ENCODE measurements around the gene SLC9A7.

Gene SLC9A7

DNA sequence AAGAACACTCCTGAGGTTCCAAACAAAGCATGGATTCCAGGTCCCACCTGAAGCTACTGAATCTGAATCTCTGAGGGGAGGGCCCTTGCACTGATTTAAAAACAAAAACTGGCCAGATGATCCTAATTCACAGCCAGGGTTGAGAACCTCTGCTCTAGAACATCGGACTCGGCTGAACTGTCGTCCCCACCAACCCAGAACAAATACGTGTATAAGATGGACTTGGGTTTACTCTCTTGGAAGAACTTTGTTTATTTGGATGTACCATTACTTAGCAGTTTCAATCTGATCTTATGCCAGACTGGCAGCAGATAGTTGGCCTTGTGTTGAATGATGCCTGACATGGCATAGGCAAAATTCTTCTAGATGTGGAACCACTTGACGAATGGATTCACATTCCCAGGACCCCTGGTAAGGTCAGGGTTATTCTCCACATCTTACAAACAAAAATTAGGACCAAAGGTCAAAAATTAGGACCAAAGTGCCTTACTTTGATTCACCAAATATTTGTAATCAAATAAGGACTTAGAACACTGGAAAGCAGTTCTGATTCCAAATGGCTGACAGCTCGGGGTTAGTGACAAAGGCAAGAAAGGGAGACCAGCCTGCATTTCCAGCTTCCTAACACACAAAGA is 156.3 kb downstream of the SLC9A7 start:
- DNase-seq (ENCODE audit: low spot score), result no peak

DNA sequence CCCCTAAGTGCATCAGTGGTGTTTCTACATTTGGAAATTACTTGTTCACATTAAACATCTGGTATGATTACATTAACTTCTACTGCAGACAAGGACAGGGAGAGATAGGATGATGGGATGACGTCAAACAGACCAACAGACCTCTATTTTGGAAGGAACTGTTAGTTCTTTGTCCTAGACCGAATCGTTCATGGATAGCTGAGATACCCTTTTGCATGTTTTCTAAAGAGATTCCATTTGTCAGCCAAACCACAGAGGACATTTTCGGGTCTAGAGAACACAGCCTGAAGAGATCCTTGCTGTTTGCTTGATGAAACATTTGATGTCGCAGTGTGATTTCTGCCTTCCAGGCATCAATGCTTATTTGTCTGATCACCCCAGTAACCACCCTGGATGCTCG is 157.6 kb downstream of the SLC9A7 start:
- DNase-seq (ENCODE audit: low spot score), result no peak

DNA sequence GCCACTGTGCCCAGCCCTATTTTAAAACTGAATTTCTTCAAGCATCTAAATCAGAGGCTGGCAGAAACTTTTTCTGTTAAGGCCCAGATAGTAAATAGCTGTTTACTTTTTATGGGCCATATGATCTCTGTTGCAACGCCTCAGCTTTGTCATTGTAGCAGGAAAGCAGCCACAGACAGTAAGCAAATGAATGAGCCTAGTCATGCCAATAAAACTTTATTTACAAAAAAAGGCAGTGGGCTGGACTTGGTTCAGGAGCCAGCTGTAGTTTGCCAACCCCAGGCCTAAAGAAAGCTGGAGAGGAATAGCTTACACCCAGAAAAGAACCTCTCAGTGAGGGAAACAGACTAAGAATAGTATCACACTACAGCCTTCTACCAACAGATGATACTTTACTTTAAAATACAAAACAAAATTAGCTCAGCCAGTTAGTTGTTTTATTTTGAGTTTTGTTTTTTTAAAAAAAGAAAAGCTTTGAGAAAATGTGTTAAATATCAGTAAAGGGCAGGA is 159.8 kb downstream of the SLC9A7 start:
- DNase-seq (ENCODE audit: low spot score), result no peak

DNA sequence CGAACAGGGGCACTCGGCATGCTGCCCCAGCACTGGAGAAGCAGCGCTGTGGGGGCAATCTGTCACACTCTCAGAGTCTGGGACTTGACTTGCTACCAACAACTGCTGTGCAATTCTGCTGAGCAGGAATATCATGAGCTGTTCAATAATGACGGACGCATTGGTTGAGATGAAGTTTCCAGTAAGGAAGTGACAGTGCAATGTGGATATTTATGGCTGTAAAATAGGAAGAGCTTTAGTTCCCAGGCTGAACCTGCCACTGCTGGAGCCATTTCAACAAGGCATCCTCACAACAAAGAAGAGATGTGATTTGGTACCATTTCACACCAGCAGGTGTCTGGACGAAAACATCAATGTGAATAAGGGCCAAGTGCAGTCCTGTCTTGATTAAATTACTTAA is 161.1 kb downstream of the SLC9A7 start:
- DNase-seq (ENCODE audit: low spot score), result no peak

DNA sequence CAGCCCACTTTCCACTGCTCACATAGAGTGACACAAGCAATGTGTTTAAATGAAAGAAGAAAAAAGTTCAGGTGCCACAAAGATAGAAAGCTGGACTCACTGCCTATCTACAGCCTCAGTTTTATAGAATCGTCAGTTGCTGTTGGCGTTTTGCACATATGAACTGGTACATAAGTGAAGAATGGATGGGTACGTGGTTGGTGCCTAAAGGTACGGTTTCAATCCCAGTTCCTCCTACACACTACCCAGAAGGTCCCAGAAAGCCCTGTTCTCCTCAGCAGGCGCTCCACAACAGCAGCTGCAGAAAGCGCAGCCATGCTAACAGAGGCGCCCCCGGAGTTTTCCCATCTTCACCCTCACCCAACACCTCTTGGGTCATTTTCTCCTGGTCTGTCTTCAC is 161.7 kb downstream of the SLC9A7 start:
- DNase-seq (ENCODE audit: low spot score), result no peak

DNA sequence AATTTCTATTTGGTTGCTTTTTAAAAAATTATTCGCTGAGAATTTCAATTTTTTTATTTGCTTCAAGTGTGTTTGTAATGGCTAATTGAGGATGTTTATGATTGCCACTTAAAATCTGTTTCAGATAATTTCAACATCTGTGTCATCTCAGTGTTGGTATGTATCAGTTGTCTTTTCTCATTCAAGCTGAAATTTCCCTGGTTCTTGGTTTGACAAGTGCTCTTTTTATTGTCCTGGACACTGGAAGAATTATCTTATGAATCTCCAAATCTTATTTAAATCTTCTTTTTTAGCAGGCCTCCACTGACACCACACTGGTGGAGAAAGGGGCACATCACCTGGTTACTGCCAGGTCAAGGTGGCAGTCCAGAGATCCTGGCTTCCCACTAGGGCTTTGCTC is 163.8 kb downstream of the SLC9A7 start:
- no peak for DNase-seq (ENCODE audit: low spot score)

DNA sequence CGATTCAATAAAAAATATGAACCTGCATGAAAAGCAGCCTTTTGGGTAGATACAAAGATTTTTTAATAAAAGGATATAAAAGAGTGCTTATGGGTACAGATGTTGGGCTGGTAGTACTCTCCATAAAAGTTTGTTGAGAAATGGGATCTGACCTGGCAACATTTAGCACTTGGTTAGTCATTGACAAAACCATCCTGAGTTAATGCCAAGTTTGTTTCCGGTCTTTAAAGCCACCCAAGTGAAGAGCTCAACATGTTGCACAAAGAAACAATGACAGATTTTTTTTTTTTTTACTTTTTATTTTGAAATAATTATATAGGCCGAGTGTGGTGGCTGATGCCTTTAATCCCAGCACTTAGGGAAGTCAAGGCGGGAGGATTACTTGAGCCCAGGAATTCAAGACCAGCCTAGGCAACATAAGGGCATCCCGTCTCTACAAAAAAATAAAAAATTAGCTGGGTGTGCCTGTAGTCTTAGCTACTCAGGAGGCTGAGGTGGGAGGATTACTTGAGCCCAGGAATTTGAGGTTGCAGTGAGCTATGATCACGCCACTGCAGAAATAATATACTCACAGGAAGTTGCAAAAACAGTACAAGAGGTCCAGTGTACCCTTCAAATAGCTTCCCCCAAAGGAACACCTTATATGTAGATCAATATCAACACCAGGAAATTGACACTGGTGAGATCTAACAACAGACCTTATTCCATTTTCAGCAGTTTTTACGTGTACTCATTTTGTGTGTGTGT is 168.8 kb downstream of the SLC9A7 start:
- DNase-seq (ENCODE audit: low spot score), result no peak

DNA sequence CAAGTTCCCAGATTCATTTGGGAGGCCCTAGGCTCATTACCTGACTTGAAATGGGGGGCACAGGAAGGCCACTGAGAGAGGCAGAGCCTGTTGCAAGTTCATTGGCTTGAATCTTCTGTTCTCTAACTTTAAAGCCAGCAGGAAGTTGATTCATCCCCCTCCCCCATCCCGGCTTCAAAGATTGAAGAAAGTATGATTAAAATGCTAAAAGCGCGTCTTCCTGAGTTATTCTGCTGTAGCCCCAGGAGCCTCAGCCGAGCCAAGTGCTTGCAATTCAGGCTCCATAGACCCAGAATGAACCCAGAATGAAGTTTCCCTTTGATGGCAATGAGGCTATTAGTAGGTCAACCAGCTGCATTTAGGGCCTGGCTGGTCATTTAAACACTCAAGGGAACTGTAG is 170.7 kb downstream of the SLC9A7 start:
- no peak for DNase-seq (ENCODE audit: low spot score)

DNA sequence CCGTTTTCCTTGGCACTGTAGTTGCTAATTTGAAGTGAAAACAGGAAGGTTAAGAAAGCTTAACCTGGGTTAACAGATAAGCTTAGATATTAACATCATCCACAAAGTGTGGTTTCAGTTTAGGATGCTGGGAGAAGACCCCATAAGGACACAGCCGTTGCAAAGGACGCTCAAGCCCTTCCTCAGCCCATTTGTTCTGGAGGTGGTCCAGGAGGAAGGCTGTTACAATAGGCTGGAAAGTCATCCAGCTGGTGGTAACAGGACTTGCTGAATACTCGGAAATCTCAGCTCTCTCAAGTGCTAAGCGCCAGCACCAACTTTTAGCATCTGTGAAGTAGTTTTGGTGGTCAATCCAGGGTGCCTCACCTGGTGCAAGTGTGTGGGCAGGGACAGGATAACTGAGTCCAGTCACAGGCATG is 171.2 kb downstream of the SLC9A7 start:
- DNase-seq (ENCODE audit: low spot score), result no peak

DNA sequence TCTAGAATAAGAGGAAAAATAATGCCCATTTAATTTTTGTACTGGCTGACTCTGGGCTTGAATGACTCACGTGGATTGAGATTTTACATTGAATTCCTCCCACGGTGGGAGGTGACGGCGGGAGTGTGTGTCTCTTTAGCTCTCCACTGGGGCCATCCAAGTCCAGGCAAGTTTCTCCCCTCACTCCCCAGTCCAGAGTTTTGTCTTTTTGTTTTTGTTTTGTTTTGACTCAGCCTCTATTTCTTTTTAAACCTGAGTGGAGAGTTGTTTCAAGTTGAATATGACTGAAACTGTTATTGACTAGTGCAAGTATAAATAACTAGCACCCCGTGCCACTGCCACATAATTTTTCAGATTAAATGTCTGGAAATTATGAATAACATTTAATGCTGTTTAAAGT is 171.8 kb downstream of the SLC9A7 start:
- no peak for DNase-seq (ENCODE audit: low spot score)

DNA sequence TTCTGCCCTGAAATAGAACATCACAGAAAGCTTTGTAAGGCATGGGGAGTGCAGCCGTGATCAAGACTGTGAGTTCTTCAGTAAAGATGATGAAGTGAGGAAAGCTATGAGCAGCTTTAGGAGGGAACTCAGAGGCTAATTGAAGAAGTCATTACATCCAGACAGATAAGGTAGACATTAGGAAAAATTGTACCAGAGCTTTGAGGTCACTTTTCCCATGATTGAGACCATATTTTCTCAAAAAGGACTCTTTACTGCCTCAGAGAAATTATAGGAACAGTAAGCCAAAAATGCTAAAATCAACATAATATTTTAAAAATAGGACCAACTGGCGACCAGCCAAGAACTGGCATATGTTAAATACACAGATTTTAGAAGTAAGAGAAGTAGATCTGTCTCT is 174.2 kb downstream of the SLC9A7 start:
- DNase-seq (ENCODE audit: low spot score), result no peak

DNA sequence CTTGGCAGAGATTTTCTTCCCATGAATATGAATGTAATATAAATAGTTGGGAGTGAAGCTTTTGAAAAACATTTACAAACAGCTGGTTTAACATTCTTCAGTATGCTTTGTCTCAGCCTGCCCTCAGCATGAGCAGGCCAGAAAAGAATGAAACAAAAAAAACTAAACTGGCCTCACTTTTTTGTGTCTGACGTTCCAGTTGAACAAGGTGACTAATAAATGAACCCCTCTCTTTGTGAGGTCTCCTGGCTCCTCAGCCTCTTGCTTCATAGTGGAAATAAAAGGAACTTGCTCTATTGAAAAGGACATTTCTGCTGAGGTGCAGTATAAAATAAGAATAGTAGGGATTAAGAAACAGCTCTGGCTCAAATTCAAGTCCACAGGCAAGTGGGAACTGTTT is 176.0 kb downstream of the SLC9A7 start:
- DNase-seq (ENCODE audit: low spot score), result no peak

DNA sequence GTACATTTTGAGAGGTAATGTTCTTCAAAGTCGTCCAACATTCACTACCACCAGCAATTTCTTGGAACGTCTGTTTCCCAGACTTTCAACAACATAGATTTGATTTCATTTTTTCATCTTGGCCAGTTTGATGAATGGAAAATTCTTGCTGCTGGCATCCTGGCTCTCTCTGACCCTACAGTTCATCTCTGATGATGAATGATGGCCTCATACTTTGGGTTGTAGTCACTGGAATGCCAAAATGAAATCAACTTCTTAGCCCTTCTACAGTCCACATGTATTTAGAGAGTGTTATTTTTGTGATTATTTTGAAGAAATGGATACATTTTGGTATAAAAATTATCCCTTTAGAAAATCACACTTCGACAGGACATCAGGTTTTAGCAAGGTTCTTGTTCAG is 176.6 kb downstream of the SLC9A7 start:
- no peak for DNase-seq (ENCODE audit: low spot score)

DNA sequence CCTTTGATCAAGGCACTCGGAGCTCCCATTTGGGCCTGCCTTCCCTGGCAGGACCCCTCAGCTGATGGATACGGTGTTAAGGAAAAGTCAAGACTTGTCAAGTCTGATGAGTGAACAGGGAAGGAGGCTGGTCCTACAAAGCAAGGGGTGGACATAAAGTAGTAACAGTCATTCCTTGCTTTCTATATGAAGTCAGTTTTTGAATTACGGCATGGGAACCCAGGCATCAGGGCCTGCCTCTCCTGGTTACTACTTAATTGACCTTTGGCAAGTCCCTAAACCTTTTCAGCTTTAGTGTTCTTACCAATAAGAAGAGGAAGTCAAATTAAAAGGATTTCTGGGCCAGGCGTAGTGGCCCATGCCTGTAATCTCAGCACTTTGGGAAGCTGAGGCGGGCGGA is 178.3 kb downstream of the SLC9A7 start:
- no peak for DNase-seq (ENCODE audit: low spot score)

DNA sequence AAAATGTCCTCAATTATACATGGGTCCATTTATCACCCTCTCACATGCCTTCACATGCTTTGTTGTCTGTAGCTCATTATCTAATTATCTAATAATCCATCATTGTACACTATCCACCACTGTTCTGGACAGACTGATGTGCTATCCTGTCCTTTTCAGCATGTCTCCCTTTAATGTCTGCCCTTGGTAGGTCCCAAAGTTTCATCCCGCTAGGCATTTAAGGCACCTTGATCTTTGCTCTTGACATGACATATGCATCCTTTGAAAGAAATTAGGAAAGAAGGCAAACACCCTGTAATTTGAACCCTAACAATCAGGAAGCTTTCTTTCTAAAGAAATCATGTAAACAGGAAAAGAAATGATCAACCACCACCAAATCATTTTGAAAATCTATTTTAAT is 179.7 kb downstream of the SLC9A7 start:
- no peak for DNase-seq (ENCODE audit: low spot score)

DNA sequence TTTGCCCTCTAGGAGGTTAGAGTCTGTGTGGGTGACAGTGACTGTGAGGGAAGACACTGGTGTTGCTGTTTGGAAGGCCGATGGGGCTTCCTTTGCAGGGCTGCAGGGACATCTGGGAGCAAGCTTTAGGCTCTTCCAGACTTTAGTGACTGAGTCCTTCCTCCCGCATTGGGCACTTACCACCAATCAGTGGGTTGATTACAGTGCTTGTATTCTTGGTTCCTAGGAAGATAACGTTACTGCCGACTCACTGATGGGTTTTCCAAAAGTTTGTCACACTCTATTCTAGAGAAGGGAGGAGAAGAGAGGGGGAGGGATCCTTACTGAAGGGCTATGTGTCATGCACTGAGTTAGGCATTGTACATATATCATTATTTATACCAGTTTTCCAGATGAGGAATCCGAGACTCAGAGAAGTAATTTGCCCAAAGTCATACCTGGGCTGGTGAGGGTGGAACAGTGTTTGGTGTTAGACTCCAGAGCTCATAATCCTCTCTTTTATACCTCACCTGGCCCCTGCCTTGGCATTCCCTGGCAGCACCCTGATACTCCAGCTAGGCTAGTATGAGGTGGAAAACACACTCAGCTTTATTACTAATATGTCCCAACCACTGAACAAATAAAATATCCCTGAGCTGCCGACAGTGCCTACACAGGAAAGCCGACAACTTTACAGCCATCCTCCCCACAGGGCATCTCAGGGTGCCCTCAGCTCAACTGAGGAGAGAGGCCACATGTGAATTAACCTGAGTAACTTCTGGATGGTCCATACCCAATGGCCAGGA is 181.5 kb downstream of the SLC9A7 start:
- no peak for DNase-seq (ENCODE audit: low spot score)

DNA sequence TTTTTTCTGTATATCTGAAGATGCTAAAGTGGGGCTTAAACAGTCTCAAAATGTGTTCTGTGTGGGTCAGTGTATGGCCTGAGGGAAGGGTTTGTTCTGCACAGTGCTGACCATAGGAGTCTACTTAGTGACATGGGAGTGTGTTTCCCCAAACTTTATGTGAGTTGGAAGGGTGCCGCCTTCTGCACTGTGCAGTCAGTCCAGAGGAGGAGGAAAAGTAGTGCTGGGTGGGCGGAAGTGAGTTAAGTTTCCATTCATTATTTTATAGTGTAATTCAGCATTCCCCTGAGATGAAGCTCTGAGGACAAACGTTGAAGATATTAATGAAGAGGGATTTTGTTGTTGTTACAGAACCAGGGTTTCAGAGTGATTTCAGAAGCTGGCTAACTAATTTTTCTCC is 182.5 kb downstream of the SLC9A7 start:
- DNase-seq (ENCODE audit: low spot score), result no peak

DNA sequence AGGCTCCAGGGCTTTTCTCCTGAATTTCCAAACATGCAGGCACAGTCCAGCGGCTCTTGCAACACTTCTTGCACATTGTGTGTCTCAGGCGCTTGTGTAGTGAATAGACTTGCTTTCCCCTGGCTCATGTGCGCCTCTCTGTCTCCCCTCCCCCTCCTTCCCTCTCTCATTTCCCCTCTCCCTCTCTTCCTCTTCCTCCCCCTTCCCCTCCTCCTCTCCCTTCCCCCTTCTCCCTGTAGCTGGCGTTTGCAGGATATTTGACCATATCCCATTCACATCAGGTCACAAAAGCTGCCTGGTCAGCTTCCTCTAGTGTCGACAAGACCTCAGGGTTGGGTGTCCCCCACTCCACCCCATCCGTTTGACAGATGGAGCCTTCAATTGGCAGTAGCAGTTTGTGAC is 182.9 kb downstream of the SLC9A7 start:
- DNase-seq (ENCODE audit: low spot score), result peak; percentile 47

DNA sequence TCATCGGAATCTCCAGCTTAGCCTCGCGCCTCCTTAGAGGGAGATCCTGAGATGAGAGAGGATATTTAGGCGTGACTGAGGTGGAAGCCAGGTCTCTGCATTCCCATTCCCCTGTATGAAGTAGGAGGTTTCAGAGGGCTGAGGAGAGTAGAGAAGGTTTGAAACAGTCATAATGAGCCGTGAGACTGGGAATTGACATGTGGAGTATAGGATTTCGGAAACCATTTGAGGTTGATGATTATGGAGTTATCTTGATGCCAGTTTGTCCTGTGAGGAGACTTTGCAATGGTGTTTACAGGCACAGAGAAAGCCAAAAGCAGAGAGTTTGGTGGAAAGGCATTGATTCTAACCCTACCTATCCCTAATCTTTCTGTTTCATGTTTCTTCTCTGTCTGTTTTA is 183.3 kb downstream of the SLC9A7 start:
- peak; percentile 14 for DNase-seq (ENCODE audit: low spot score)

DNA sequence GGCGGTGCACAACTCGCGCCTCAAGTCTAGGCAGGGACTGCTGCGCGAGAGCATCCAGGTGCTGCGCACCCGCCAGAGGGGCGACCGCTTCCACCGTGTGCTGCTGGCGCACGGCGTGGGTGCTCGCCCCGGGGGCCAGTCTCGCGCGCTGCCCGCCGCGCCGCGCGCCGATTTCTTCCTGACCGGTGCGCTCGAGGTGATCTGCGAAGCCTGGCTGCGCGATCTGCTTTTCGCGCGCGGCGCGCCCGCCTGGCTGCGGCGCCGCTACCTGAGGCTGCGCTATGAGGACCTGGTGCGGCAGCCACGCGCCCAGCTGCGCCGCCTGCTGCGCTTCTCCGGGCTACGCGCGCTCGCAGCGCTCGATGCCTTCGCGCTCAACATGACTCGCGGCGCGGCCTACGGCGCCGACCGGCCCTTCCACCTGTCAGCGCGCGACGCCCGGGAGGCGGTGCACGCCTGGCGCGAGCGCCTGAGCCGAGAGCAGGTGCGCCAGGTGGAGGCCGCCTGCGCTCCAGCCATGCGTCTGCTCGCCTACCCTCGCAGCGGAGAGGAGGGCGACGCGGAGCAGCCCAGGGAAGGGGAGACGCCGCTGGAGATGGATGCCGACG is 184.0 kb downstream of the SLC9A7 start:
- DNase-seq (ENCODE audit: low spot score), result no peak

DNA sequence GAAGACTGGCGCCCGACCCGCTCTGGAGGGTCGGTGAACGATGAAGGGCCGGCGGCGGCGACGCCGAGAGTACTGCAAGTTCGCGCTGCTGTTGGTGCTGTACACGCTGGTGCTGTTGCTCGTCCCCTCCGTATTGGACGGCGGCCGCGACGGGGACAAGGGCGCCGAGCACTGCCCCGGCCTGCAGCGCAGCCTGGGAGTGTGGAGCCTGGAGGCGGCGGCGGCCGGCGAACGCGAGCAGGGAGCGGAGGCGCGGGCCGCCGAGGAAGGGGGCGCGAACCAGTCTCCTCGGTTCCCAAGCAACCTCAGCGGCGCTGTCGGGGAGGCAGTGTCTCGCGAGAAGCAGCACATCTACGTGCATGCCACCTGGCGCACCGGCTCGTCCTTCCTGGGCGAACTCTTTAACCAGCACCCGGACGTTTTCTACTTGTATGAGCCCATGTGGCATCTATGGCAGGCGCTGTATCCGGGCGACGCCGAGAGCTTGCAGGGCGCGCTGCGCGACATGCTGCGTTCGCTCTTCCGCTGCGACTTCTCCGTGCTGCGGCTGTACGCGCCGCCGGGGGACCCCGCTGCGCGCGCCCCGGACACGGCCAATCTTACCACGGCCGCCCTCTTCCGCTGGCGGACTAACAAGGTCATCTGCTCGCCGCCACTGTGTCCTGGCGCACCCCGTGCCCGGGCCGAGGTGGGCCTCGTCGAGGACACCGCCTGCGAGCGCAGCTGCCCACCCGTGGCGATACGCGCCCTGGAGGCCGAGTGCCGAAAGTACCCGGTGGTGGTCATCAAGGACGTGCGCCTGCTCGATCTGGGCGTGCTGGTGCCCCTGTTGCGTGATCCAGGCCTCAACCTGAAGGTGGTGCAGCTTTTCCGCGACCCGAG is 184.8 kb downstream of the SLC9A7 start:
- peak; percentile 80 for DNase-seq (ENCODE audit: low spot score)

Data from NAMALWA (cell line).